ENCODE measurements around the gene SULT1B1.

GRCh38 chr4:69718396-69719271 is 41.8 kb downstream of the SULT1B1 start:
- TF ChIP-seq, protein P1, sequence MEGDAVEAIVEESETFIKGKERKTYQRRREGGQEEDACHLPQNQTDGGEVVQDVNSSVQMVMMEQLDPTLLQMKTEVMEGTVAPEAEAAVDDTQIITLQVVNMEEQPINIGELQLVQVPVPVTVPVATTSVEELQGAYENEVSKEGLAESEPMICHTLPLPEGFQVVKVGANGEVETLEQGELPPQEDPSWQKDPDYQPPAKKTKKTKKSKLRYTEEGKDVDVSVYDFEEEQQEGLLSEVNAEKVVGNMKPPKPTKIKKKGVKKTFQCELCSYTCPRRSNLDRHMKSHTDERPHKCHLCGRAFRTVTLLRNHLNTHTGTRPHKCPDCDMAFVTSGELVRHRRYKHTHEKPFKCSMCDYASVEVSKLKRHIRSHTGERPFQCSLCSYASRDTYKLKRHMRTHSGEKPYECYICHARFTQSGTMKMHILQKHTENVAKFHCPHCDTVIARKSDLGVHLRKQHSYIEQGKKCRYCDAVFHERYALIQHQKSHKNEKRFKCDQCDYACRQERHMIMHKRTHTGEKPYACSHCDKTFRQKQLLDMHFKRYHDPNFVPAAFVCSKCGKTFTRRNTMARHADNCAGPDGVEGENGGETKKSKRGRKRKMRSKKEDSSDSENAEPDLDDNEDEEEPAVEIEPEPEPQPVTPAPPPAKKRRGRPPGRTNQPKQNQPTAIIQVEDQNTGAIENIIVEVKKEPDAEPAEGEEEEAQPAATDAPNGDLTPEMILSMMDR (IDR thresholded peaks at IDR 0.05 in 2 of 3, conservative IDR thresholded peaks at IDR 0.05 in 1 of 3; ENCODE audit: control insufficient read depth in 2 of 3, extremely low read depth in 1 of 3, insufficient read depth in 1 of 3, low read depth in 3 of 3, low read length in 3 of 3): no peak
- TF ChIP-seq MAX (IDR thresholded peaks at IDR 0.05; ENCODE audit: low read depth, low read length) (no peak), EP300 (IDR thresholded peaks at IDR 0.05; ENCODE audit: borderline replicate concordance in 1 of 2, control insufficient read depth in 1 of 2, low read depth in 2 of 2, low read length in 2 of 2) (no peak), CBFB (IDR thresholded peaks at IDR 0.05; ENCODE audit: low read depth) (no peak), TCF12 (IDR thresholded peaks at IDR 0.05; ENCODE audit: low read depth, low read length) (no peak), TCF7 (IDR thresholded peaks at IDR 0.05; ENCODE audit: borderline replicate concordance) (no peak), NFIC (IDR thresholded peaks at IDR 0.05; ENCODE audit: low read depth, low read length) (no peak), POLR2A (IDR thresholded peaks at IDR 0.05; ENCODE audit: low read depth, low read length) (no peak)
- TF ChIP-seq, protein P2, sequence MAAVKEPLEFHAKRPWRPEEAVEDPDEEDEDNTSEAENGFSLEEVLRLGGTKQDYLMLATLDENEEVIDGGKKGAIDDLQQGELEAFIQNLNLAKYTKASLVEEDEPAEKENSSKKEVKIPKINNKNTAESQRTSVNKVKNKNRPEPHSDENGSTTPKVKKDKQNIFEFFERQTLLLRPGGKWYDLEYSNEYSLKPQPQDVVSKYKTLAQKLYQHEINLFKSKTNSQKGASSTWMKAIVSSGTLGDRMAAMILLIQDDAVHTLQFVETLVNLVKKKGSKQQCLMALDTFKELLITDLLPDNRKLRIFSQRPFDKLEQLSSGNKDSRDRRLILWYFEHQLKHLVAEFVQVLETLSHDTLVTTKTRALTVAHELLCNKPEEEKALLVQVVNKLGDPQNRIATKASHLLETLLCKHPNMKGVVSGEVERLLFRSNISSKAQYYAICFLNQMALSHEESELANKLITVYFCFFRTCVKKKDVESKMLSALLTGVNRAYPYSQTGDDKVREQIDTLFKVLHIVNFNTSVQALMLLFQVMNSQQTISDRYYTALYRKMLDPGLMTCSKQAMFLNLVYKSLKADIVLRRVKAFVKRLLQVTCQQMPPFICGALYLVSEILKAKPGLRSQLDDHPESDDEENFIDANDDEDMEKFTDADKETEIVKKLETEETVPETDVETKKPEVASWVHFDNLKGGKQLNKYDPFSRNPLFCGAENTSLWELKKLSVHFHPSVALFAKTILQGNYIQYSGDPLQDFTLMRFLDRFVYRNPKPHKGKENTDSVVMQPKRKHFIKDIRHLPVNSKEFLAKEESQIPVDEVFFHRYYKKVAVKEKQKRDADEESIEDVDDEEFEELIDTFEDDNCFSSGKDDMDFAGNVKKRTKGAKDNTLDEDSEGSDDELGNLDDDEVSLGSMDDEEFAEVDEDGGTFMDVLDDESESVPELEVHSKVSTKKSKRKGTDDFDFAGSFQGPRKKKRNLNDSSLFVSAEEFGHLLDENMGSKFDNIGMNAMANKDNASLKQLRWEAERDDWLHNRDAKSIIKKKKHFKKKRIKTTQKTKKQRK (IDR thresholded peaks at IDR 0.05; ENCODE audit: low read depth, low read length): no peak
